Activated T-cell treated with anti-CD3 and anti-CD28 coated beads for 4 hours (primary cell): ENCODE data around the gene ALAS1.

ENCODE experiments used
- DNase-seq: peaks from one replicate; pipeline ENCODE4 v3.0.0-alpha.2; 2020

ALAS1 gene

DNA sequence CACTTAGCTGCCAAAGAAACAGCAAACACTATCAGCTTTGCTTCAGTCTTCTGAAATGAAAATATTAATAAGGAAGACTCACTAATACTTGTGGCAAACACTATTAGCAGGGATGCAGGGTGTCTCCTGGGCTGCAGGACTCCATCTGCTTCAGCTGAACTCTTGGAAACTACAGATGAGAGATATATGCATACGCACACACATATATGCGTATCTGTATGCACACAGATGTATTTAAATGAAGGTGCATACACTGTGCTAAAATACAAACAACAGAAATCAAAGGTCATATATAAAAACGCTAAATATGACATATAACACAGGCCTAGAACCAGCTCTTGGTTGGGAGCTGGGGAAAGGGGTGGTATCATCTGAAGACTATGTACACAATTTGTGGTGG lies 58.2 kb downstream of the ALAS1 start:
- DNase-seq = no peak

DNA sequence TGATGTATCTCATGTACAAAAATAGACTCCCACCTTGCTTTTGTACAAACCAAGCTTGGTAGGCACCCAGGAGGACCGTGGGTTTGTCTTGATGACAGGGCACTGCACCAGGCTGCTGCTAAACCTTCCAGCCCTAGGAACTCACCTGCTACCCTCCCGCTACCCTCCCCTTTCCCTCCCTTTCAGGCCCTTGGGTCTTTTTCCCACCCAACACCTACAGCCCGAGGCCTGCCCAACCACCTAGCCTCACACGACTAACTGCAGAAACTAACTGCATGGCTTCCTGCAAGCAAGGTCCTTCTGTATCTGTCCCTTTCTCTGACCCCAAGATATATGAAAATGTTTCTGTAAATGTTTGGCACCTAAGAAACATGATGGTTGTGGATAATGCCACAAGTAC lies 58.7 kb downstream of the ALAS1 start:
- no peak for DNase-seq

DNA sequence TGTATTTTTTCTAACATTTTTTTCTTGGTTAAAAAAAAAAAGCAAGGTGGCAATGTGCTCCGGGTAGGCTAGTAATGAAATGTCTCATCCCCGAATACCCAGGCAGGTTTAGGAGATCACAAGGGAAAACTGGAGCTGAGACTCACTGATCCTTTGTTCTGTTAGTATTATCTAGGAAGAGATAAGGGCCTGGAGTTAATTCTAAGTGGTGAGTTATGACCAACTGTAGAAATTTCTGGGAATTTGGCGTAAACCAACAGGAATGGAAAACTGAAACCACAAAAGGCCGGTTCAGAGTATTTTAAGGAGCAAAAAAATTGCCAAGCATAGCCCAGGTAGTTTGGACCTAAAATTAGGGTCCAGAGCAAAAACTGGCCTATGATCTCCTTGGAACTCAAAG lies 60.0 kb downstream of the ALAS1 start:
- DNase-seq = no peak

DNA sequence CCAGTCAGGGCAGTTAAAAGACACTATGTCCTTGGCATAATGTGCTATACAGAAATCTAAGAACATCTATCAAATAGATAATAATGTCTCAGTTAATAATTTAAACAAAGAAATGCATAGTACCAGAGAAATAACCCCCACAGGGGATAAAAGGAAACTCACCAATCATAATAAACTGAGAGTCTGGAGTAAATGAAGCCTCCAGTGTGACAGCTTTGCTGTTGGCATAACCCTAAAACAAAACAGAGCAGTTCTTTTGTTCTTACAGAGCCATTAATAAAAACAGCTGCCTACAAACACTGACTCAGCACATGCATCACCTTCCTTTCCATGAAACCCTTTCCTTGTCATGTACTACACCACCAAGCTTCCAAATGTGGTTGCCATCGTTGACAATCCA lies 61.1 kb downstream of the ALAS1 start:
- no peak for DNase-seq

DNA sequence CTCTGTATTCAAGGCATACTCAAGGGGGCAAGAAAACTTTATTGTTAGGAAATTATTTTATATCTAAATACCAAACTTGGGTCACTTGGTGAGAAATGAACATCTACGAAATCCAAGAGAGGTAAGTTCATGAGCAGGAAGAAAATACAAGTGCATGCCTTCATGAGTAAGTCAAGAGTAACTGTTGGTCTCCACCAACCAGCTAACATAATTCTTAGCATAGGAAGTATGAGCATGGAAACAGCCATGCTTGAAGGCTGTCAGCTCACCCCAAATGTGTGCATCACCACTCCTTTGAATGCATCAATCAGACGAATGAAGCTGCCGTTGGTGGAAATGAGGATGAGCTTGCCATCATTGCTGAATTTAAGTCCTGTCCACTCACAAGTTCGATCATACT lies 61.5 kb downstream of the ALAS1 start:
- no peak for DNase-seq

DNA sequence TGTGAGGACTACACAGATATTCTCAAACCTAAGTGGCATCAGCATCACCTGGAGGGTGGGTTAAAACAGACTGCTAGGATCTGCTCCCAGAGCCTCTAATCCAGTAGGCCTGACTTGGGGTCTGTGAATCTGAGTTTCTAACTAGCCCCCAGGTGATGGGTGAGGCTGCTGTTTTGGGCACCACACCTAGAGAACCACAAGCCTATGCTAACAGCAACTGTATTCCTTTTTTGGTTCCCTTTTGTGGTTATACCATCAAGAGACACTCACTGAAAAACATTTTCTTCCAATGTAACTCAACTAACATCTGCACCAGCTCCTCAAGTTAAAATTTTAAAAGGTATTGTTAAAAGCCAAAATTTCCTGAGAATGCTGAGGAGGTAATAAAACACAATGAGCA lies 64.5 kb downstream of the ALAS1 start:
- DNase-seq = no peak
